GM21786 (cell line): Measurements from ENCODE around the gene TLE5.
"Not testable (repeated sequence)": the region's sequence is repeated elsewhere in the genome, so short reads cannot be mapped to it uniquely, and the experiment has no call there.

ENCODE experiments used
- ATAC-seq: cut with Tn5 transposase; IDR thresholded peaks from one replicate; pipeline ENCODE4 v1.9.1; 2021; ENCODE audit not compliant: unreplicated experiment

The TLE5 gene

GRCh38 chr19:3096902-3097326, 34.6 kb upstream of the TLE5 start:
- ATAC-seq = no peak

- ATAC-seq = no peak
Measured at GRCh38 chr19:3096267-3096901, 34.1 kb upstream of the TLE5 start.

GRCh38 chr19:3095441-3096191, 33.3 kb upstream of the TLE5 start:
- ATAC-seq = no peak

GRCh38 chr19:3094601-3095440, 32.5 kb upstream of the TLE5 start:
- no peak for ATAC-seq

- ATAC-seq = not testable (repeated sequence)
Measured at GRCh38 chr19:3089299-3089855, 27.1 kb upstream of the TLE5 start.

- no peak for ATAC-seq
Measured at GRCh38 chr19:3087769-3088168, 25.5 kb upstream of the TLE5 start.

- no peak for ATAC-seq
Measured at GRCh38 chr19:3084943-3085342, 22.6 kb upstream of the TLE5 start.

- no peak for ATAC-seq
Measured at GRCh38 chr19:3083964-3084363, 21.7 kb upstream of the TLE5 start.

GRCh38 chr19:3082331-3082730, 20.0 kb upstream of the TLE5 start:
- no peak for ATAC-seq

- ATAC-seq = no peak
Measured at GRCh38 chr19:3080286-3080685, 18.0 kb upstream of the TLE5 start.

- ATAC-seq = no peak
Measured at GRCh38 chr19:3079578-3079977, 17.3 kb upstream of the TLE5 start.

- ATAC-seq = no peak
Measured at GRCh38 chr19:3075605-3076431, 13.5 kb upstream of the TLE5 start.

- ATAC-seq = no peak
Measured at GRCh38 chr19:3073931-3074595, 11.8 kb upstream of the TLE5 start.

GRCh38 chr19:3073159-3073563, 10.9 kb upstream of the TLE5 start:
- ATAC-seq = no peak

GRCh38 chr19:3071768-3072167, 9.5 kb upstream of the TLE5 start:
- no peak for ATAC-seq

- no peak for ATAC-seq
Measured at GRCh38 chr19:3068071-3068470, 5.8 kb upstream of the TLE5 start.

GRCh38 chr19:3067563-3067962, 5.3 kb upstream of the TLE5 start:
- no peak for ATAC-seq

- no peak for ATAC-seq
Measured at GRCh38 chr19:3066482-3067049, 4.3 kb upstream of the TLE5 start.

- ATAC-seq = peak; percentile 68
Measured at GRCh38 chr19:3065675-3066357, 3.5 kb upstream of the TLE5 start.
